GM12865 (cell line): ENCODE measurements around the gene ADCY3.

Source experiments
- DNase-seq: peaks from one replicate; pipeline ENCODE4 v3.0.0; 2010; ENCODE audit warnings: low read depth
- H3K4me3 ChIP-seq: 2 replicates; pipeline ENCODE4 v1.5.1; 2011; ENCODE audit warnings: mild to moderate bottlenecking, low read depth, low read length, control low read depth
- CTCF ChIP-seq: IDR thresholded peaks from 2 replicates; pipeline ENCODE4 v1.5.1; 2011; ENCODE audit warnings: low read length, control low read depth, low read depth, inconsistent platforms; ENCODE audit not compliant: insufficient read depth; ENCODE audit errors: missing control alignments

ADCY3 gene

GRCh38 chr2:24863641-24864040, 56.4 kb downstream of the ADCY3 start:
- DNase-seq: no peak
- TF ChIP-seq CTCF: no peak

GRCh38 chr2:24861500-24861899, 58.5 kb downstream of the ADCY3 start:
- H3K4me3 ChIP-seq: no peak overlapping the region
- TF ChIP-seq CTCF: no peak
- no peak for DNase-seq

More at GRCh38 chr2:24863641-24864040, 56.4 kb downstream of the ADCY3 start:
- H3K4me3 ChIP-seq: no peak overlapping the region

GRCh38 chr2:24860631-24861030, 59.4 kb downstream of the ADCY3 start:
- no peak overlapping the region for H3K4me3 ChIP-seq
- TF ChIP-seq CTCF: no peak
- no peak for DNase-seq

GRCh38 chr2:24859968-24860600, 60.0 kb downstream of the ADCY3 start:
- no peak for DNase-seq
- no peak overlapping the region for H3K4me3 ChIP-seq
- no peak for TF ChIP-seq CTCF

- DNase-seq: no peak
- no peak overlapping the region for H3K4me3 ChIP-seq
- TF ChIP-seq CTCF: no peak
These were observed 61.0 kb downstream of the ADCY3 start for GRCh38 chr2:24858996-24859395.

GRCh38 chr2:24857746-24858145, 62.3 kb downstream of the ADCY3 start:
- H3K4me3 ChIP-seq: no peak overlapping the region
- TF ChIP-seq CTCF: no peak
- DNase-seq: no peak

GRCh38 chr2:24856791-24857211, 63.2 kb downstream of the ADCY3 start:
- TF ChIP-seq CTCF: no peak
- no peak overlapping the region for H3K4me3 ChIP-seq
- no peak for DNase-seq
